Ishikawa (cell line): ENCODE results near the gene HS3ST4.

Experiments
- CREB1 ChIP-seq: IDR thresholded peaks from 2 replicates; pipeline ENCODE4 v1.6.1; 2012; ENCODE audit warnings: low read depth
- FOXM1 ChIP-seq: IDR thresholded peaks from 2 replicates; pipeline ENCODE4 v1.6.1; 2012; ENCODE audit warnings: low read depth, borderline replicate concordance
- REST ChIP-seq: IDR thresholded peaks from 2 replicates; pipeline ENCODE4 v1.6.1; 2012; ENCODE audit warnings: low read depth, mild to moderate bottlenecking
- TAF1 ChIP-seq: IDR thresholded peaks from 2 replicates; pipeline ENCODE4 v1.6.1; 2012; ENCODE audit warnings: low read depth, mild to moderate bottlenecking
- TEAD4 ChIP-seq: IDR thresholded peaks from 2 replicates; pipeline ENCODE4 v1.6.1; 2012

- no peak for TF ChIP-seq REST
- no peak for TF ChIP-seq TAF1
- TF ChIP-seq FOXM1, result no peak
- TF ChIP-seq CREB1, result no peak
- TF ChIP-seq TEAD4, result no peak
Observed at GRCh38 chr16:26186091-26186615, 494.4 kb downstream of the HS3ST4 start.
